GM21423 (cell line): ENCODE measurements around the gene IQCE.
A peak's percentile ranks its signal among the peaks of the same experiment; 100 is the strongest.
"Not testable (repeated sequence)": the region's sequence is repeated elsewhere in the genome, so short reads cannot be mapped to it uniquely, and the experiment has no call there.

ENCODE experiments used
- ATAC-seq: cut with Tn5 transposase; IDR thresholded peaks from one replicate; pipeline ENCODE4 v1.9.1; 2021; ENCODE audit warnings: mild to moderate bottlenecking, moderate library complexity; ENCODE audit not compliant: unreplicated experiment

IQCE gene

DNA sequence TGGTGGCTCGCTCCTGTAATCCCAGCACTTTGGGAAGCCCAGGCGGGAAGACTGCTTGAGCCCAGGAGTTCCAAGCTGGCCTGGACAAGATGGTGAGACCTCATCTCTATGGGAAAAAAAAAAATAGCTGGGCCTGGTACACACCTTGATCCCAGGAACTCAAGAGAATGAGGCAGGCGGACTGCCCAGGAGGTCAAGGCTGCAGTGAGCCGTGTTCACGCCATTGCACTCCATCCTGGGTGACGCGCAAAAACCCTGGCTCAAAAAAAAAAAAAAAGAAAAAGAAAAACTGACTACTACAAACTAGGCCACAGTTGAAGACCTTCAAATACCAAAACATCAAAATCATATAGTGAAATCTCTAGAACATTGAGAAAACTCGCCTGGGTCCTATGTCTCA lies 7.4 kb upstream of the IQCE start:
- ATAC-seq = no peak

- ATAC-seq = no peak
Observed at GRCh38 chr7:2553108-2553507, 5.7 kb upstream of the IQCE start.

GRCh38 chr7:2553831-2554581 lies 4.8 kb upstream of the IQCE start:
- ATAC-seq = no peak

- ATAC-seq = no peak
Observed at GRCh38 chr7:2554661-2555111, 4.1 kb upstream of the IQCE start.

GRCh38 chr7:2555121-2556052 lies 3.4 kb upstream of the IQCE start, which contains the start of gene BRAT1:
TSS of gene BRAT1 (minus strand) at chr7:2555524. CDS start at chr7:2554431, 1,093 bp downstream.
- peak; percentile 74 for ATAC-seq

DNA sequence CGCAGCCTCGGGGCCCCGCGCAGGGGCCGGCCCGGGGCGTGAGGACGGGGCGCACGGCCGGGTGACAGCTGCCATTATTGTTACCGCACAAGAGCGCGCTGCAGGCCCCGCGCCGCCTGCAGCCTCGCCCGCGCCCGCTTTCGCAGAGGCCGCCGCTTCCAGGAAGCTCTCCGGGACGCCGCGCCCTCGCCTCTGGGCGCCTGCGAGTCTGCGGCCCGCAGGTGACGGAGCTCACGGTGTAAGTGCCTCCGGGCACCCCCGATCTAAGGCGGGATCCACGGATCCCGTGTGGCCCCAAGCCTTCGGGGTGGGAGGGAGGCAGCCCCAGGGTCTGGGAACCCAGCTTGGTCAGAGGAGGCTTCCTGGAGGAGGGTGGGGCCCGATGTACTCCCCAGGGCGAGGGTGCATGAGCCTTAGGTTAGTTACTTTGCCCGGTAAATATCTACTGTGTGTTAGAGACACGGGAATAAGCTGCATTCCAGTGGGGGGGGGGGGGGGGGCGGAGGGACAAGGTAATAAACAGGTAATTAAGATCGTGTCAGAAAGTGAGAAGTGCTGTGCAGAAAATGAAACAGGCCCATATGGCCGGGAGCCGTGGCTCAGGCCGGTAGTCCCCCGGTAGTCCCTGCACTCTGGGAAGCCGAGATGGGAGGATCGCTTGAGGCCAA lies 638 bp downstream of the IQCE start:
- peak; percentile 0 for ATAC-seq

GRCh38 chr7:2563955-2564354 lies 5.2 kb downstream of the IQCE start:
- not testable (repeated sequence) for ATAC-seq

DNA sequence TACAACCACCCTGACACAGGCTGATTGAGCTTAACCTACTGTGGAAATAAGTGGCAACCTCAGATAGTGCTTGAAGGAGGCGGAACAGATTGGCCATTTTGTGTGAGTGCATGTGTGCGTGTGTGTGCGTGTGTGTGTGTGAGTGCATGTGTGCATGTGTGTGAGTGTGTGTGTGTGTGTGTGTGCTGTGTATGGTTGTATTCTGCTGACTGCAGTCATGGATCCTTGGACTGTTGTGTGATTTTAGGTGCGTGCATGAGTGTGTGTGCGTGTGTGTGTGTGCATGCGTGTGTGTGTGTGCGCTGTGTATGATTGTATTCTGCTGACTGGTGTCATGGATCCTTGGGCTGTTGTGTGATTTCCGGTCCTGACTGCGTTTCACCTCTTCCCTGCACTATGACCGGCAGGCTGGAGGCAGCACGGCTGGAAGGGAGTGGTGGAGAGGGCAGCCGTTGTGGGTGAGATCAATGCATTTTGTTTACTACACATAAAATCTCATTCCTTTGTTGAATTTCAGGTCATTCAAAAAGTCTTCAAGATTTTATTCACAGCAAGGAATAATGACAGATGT lies 6.3 kb downstream of the IQCE start:
- ATAC-seq = no peak

DNA sequence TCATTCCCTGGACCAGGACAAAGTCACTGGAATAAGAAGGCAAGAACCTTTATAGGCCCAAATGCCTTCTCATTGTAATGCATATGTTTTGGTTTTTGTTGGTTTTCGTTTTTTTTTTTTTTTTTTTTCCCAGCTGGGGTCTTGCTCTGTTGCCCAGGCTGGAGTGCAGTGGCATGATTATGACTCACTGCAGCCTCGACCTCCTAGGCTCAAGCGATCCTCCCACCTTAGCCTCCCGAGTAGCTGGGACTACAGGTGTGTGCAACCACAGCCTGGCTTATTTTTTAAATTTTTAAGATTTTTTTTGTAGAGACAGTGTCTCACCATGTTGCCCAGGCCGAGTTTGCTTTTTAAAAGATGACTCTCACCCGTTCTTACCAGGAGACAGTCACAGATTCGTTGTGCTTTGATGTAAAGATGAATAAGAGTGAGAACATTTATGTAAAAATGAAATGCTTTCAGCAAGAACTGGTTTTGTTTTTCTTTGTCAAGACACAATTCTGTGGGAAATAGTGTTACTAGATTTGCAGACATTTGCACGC lies 7.6 kb downstream of the IQCE start:
- ATAC-seq = no peak

GRCh38 chr7:2566890-2567678 lies 8.3 kb downstream of the IQCE start:
- ATAC-seq = no peak

- no peak for ATAC-seq
Observed at GRCh38 chr7:2567679-2568278, 9.0 kb downstream of the IQCE start.

- ATAC-seq = no peak
Observed at GRCh38 chr7:2568521-2569223, 9.9 kb downstream of the IQCE start.

GRCh38 chr7:2569421-2569820 lies 10.6 kb downstream of the IQCE start:
- ATAC-seq = no peak

DNA sequence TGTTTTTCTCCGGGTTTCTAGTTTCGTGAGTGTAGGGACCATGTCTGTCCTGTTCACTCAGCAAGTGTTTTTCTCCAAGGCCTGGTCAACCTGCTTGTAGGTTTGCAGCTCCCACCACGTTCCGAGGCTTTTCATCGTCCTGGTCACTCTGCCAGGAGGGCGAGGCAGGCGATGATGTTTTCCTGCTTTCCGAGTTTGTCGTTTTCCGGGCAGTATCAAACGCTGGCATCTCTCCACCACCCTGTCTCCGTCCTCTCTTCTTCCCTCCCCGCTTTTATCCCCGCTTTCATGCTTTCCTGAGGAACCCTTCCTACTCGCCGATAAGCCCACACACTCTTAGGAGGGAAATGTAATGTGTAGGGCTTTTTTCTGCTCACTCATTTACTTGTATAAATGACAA lies 11.2 kb downstream of the IQCE start:
- no peak for ATAC-seq

DNA sequence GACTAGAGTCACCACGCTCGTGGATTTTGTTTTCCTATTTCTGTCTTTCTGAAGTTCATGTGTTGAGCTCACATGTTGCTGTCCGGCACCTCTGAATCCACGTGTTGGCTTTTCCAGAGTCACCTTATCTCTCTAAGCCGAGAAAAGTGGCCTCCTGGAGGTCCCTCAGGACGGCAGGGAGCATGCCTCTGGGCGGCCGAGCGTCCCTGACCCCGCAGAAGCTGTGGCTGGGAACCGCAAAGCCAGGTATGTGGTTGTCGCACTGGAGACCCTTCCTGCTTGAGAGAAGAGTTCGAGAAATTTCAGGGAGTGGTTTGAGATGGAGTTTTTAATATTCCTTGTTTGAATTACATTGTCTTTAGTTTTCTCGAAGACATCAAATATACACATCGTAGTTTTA lies 12.6 kb downstream of the IQCE start:
- ATAC-seq = no peak

- ATAC-seq = no peak
Observed at GRCh38 chr7:2572101-2572842, 13.5 kb downstream of the IQCE start.

GRCh38 chr7:2573761-2574160 lies 15.0 kb downstream of the IQCE start:
- no peak for ATAC-seq

DNA sequence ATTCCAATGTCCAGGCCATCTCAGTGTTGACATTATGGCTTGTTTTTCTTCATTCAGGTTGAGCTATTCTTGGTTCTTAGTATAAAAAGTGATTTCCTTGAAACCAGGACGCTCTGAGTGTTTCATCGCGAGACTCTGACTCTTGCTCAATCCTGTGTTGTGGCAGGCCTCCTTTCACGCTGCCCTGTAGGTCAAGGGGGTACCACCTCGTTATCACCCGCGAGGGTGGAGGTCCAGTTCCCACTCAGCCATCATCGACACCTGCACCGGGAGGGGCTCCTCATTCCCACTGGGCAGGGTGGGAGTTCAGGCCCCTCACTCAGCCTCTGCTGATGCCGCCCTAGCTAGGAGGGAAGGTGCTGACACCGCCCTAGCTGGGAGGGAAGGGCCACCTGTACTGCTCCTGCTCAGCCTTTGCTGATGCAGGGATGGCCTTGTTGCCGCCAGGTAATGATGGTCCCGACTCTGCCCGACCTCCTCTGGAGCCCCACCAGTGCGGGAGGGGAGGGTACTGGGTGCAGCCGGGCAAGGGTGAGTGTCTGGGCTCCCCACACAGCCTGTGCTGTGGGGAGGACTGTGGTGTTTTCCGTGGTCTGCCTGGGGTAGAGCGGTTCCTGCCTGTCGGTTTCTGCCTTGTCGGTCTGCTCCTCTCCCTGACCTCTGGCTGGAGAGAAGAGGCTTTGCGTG lies 16.4 kb downstream of the IQCE start:
- ATAC-seq = no peak
